Neural cell (in vitro differentiated cells): ENCODE results near the gene TBC1D5. TPM values are rescaled to one million over a fixed set of nuclear protein-coding genes. Genes with fewer than 3 reads are reported as not detected.

Experiments used
- H2AFZ ChIP-seq: fragments of 200-600, 300-800 bp; sonication (generic), shearing (Covaris generic); 2 replicates; pipeline ENCODE4 v1.6.0; 2014; ENCODE audit warnings: low read depth, mild to moderate bottlenecking, antibody characterized with exemption, low read length, moderate library complexity
- H3F3A ChIP-seq: fragments of 200-600 bp; shearing (Covaris generic); 2 replicates; pipeline ENCODE4 v1.6.1; 2016; ENCODE audit warnings: mild to moderate bottlenecking, moderate library complexity, mixed read lengths, antibody characterized with exemption, low read length; ENCODE audit not compliant: insufficient read depth, poor library complexity, severe bottlenecking
- H3K27ac ChIP-seq: fragments of 200-600, 300-800 bp; sonication (generic), shearing (Covaris generic); 2 replicates; pipeline ENCODE4 v1.5.1; 2014; ENCODE audit warnings: mild to moderate bottlenecking, low read length, moderate library complexity
- H3K27me3 ChIP-seq: fragments of 300-800, 200-600 bp; sonication (generic), shearing (Covaris generic); 2 replicates; pipeline ENCODE4 v1.6.0; 2014; ENCODE audit warnings: mild to moderate bottlenecking, low read depth, low read length, moderate library complexity; ENCODE audit not compliant: insufficient read depth
- H3K36me3 ChIP-seq: fragments of 300-800, 200-600 bp; sonication (generic), shearing (Covaris generic); 2 replicates; pipeline ENCODE4 v1.5.1; 2014; ENCODE audit warnings: mild to moderate bottlenecking, antibody characterized with exemption, low read length, moderate library complexity; ENCODE audit not compliant: insufficient read depth
- H3K4me2 ChIP-seq: fragments of 300-800, 200-600 bp; sonication (generic), shearing (Covaris generic); 2 replicates; pipeline ENCODE4 v1.6.0; 2014; ENCODE audit warnings: mild to moderate bottlenecking, low read length
- H3K4me3 ChIP-seq: fragments of 300-800, 200-600 bp; sonication (generic), shearing (Covaris generic); 2 replicates; pipeline ENCODE4 v1.5.1; 2014; ENCODE audit warnings: mild to moderate bottlenecking, low read length, moderate library complexity
- H3K79me2 ChIP-seq: fragments of 200-600 bp; shearing (Covaris generic); replicated peaks from 2 replicates; pipeline ENCODE4 v1.6.0; 2014; ENCODE audit warnings: mild to moderate bottlenecking, low read length, moderate library complexity; ENCODE audit not compliant: insufficient read depth
- H3K9ac ChIP-seq: fragments of 300-800, 200-600 bp; sonication (generic), shearing (Covaris generic); 2 replicates; pipeline ENCODE4 v1.6.1; 2016; ENCODE audit warnings: mild to moderate bottlenecking, low read length, mixed read lengths
- H3K9me2 ChIP-seq: fragments of 200-600 bp; shearing (Covaris generic); 2 replicates; pipeline ENCODE4 v1.6.1; 2016; ENCODE audit warnings: mild to moderate bottlenecking, low read length, mixed read lengths; ENCODE audit not compliant: insufficient read depth
- H3K9me3 ChIP-seq: fragments of 200-600, 300-800 bp; sonication (generic), shearing (Covaris generic); 2 replicates; pipeline ENCODE4 v1.6.1; 2016; ENCODE audit warnings: mild to moderate bottlenecking, mixed run types, low read length, moderate library complexity, mixed read lengths
- H4K20me1 ChIP-seq: fragments of 200-600 bp; shearing (Covaris generic); 2 replicates; pipeline ENCODE4 v1.6.1; 2016; ENCODE audit warnings: mild to moderate bottlenecking, mixed run types; ENCODE audit not compliant: insufficient read depth
- EP300 ChIP-seq: fragments of 450-650 bp; conservative IDR thresholded peaks from 2 replicates; pipeline ENCODE4 v1.6.1; 2014; ENCODE audit warnings: antibody characterized with exemption, mild to moderate bottlenecking, moderate library complexity; ENCODE audit not compliant: poor library complexity, severe bottlenecking
- EZH2 ChIP-seq: fragments of 200-600, 300-800 bp; shearing (Covaris generic), sonication (generic); IDR thresholded peaks from 2 replicates; pipeline ENCODE4 v1.6.1; 2014; ENCODE audit warnings: antibody characterized with exemption, low read length, borderline replicate concordance, mild to moderate bottlenecking; ENCODE audit not compliant: insufficient read depth, poor library complexity, severe bottlenecking
- MXI1 ChIP-seq: fragments of 450-650 bp; conservative IDR thresholded peaks from 2 replicates; pipeline ENCODE4 v1.6.1; 2014; ENCODE audit warnings: antibody characterized with exemption, mild to moderate bottlenecking; ENCODE audit not compliant: poor library complexity, severe bottlenecking
- POLR2AphosphoS5 ChIP-seq: IDR thresholded peaks from 2 replicates; pipeline ENCODE4 v1.6.1; 2012
- RAD21 ChIP-seq: fragments of 450-650 bp; conservative IDR thresholded peaks from 2 replicates; pipeline ENCODE4 v1.6.1; 2014; ENCODE audit warnings: antibody characterized with exemption, mild to moderate bottlenecking, moderate library complexity
- SMC3 ChIP-seq: fragments of 450-650 bp; conservative IDR thresholded peaks from 2 replicates; pipeline ENCODE4 v1.6.1; 2014; ENCODE audit warnings: antibody characterized with exemption, mild to moderate bottlenecking, moderate library complexity; ENCODE audit not compliant: poor library complexity
- TAF1 ChIP-seq: IDR thresholded peaks from 2 replicates; pipeline ENCODE4 v1.6.1; 2012; ENCODE audit warnings: low read depth
- polyA plus RNA-seq: library from polyadenylated mRNA; depleted of rRNA; stranded (reverse); fragments of >200 nt; gene quantifications from 2 replicates; pipeline ENCODE4 v1.2.3, GENCODE V29; 2014
- TF ChIP-seq, protein P1 (sequence below): IDR thresholded peaks from 2 replicates; pipeline ENCODE4 v1.6.1; 2012; ENCODE audit warnings: borderline replicate concordance
- TF ChIP-seq, protein P2 (sequence below): fragments of 450-650 bp; IDR thresholded peaks from 2 replicates; pipeline ENCODE4 v1.5.1; 2014; ENCODE audit warnings: antibody characterized with exemption, mild to moderate bottlenecking, moderate library complexity; ENCODE audit not compliant: poor library complexity, severe bottlenecking

TBC1D5 gene
- polyA plus RNA-seq, 1 donor from 2014 or later, result 28.3 TPM

DNA sequence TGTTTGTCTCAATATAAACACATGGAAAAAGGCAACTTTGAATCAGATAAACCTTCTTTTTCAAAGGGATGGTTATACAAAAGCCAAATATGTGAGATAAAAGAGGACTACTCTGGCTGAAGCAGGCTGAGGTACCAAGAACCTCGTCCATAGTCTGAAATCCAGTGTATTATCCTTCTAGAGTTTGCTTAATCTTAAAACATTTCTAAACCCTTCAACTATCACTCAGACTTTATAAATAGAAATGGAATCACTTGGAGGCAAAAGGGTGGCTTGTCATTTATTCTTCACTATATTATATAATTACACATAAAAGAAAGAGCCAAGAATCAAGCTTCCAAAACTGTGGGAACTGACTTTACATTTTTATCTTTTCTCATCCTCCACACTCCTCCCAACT lies 554.1 kb downstream of the TBC1D5 start:
- no peaks in the 10 kb centered on the region for H3K9me2 ChIP-seq
- no peak overlapping the region for H3K9ac ChIP-seq
- H2AFZ ChIP-seq, result no peak overlapping the region
- H3K4me2 ChIP-seq, result no peak overlapping the region
- TF ChIP-seq RAD21 (no peak), MXI1 (no peak), TAF1 (no peak), POLR2AphosphoS5 (no peak), EZH2 (no peak), EP300 (no peak), SMC3 (no peak)
- TF ChIP-seq, protein P1, sequence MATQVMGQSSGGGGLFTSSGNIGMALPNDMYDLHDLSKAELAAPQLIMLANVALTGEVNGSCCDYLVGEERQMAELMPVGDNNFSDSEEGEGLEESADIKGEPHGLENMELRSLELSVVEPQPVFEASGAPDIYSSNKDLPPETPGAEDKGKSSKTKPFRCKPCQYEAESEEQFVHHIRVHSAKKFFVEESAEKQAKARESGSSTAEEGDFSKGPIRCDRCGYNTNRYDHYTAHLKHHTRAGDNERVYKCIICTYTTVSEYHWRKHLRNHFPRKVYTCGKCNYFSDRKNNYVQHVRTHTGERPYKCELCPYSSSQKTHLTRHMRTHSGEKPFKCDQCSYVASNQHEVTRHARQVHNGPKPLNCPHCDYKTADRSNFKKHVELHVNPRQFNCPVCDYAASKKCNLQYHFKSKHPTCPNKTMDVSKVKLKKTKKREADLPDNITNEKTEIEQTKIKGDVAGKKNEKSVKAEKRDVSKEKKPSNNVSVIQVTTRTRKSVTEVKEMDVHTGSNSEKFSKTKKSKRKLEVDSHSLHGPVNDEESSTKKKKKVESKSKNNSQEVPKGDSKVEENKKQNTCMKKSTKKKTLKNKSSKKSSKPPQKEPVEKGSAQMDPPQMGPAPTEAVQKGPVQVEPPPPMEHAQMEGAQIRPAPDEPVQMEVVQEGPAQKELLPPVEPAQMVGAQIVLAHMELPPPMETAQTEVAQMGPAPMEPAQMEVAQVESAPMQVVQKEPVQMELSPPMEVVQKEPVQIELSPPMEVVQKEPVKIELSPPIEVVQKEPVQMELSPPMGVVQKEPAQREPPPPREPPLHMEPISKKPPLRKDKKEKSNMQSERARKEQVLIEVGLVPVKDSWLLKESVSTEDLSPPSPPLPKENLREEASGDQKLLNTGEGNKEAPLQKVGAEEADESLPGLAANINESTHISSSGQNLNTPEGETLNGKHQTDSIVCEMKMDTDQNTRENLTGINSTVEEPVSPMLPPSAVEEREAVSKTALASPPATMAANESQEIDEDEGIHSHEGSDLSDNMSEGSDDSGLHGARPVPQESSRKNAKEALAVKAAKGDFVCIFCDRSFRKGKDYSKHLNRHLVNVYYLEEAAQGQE, result no peak
- TF ChIP-seq, protein P2, sequence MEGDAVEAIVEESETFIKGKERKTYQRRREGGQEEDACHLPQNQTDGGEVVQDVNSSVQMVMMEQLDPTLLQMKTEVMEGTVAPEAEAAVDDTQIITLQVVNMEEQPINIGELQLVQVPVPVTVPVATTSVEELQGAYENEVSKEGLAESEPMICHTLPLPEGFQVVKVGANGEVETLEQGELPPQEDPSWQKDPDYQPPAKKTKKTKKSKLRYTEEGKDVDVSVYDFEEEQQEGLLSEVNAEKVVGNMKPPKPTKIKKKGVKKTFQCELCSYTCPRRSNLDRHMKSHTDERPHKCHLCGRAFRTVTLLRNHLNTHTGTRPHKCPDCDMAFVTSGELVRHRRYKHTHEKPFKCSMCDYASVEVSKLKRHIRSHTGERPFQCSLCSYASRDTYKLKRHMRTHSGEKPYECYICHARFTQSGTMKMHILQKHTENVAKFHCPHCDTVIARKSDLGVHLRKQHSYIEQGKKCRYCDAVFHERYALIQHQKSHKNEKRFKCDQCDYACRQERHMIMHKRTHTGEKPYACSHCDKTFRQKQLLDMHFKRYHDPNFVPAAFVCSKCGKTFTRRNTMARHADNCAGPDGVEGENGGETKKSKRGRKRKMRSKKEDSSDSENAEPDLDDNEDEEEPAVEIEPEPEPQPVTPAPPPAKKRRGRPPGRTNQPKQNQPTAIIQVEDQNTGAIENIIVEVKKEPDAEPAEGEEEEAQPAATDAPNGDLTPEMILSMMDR, result no peak
- H3K27me3 ChIP-seq, result no peaks in the 10 kb centered on the region
- H3F3A ChIP-seq, result no peaks in the 10 kb centered on the region
- no peaks in the 10 kb centered on the region for H3K79me2 ChIP-seq
- H4K20me1 ChIP-seq, result no peaks in the 10 kb centered on the region
- no peaks in the 10 kb centered on the region for H3K9me3 ChIP-seq
- H3K36me3 ChIP-seq, result no peaks in the 10 kb centered on the region
- no peak overlapping the region for H3K27ac ChIP-seq
- H3K4me3 ChIP-seq, result no peak overlapping the region

DNA sequence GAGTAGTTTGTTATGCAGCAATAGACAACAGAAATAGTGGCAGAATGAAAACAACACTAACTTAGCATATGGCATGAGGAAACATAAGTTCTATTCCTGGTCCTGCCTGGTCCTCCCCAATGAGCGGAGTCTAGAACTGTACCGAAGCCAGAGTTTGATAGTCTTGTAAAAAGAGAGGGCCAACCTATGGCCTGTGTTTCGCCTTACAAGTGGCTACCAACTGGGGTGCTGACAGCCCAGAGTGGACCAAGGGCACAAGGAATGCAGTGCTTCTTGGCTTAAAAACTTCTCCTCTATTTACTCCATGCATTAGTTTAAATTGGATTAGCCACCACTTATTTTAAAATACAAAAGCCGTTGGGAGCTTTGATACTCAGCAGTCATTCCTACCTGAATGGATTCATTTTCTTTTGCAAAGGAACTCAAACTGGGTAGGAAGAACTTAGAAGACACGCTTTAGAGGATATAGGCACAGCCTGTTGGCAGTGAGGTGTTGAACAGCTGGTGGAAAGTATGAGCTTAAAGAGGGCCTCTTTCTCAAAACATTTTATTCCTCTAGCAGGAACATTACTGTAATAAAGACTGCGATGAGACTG lies 554.7 kb downstream of the TBC1D5 start:
- no peaks in the 10 kb centered on the region for H3K27me3 ChIP-seq
- no peak overlapping the region for H3K4me2 ChIP-seq
- no peaks in the 10 kb centered on the region for H3F3A ChIP-seq
- H3K79me2 ChIP-seq, result no peaks in the 10 kb centered on the region
- H4K20me1 ChIP-seq, result no peaks in the 10 kb centered on the region
- no peaks in the 10 kb centered on the region for H3K36me3 ChIP-seq
- no peak overlapping the region for H2AFZ ChIP-seq
- H3K4me3 ChIP-seq, result no peak overlapping the region
- no peak overlapping the region for H3K27ac ChIP-seq
- H3K9ac ChIP-seq, result no peak overlapping the region
- H3K9me2 ChIP-seq, result no peaks in the 10 kb centered on the region
- TF ChIP-seq, protein P2, result no peak
- TF ChIP-seq, protein P1, result no peak
- no peak for TF ChIP-seq TAF1
- TF ChIP-seq EZH2, result no peak
- TF ChIP-seq MXI1, result no peak
- TF ChIP-seq RAD21, result no peak
- no peak for TF ChIP-seq POLR2AphosphoS5
- no peak for TF ChIP-seq EP300
- no peak for TF ChIP-seq SMC3
- H3K9me3 ChIP-seq, result no peaks in the 10 kb centered on the region
